NCI-H82 (cell line): ENCODE measurements around the gene TXNL4A.
A peak's percentile ranks its signal among the peaks of the same experiment; 100 is the strongest.

Experiments used
- DNase-seq: peaks from one replicate; lab custom pipeline; 2025; lab: John Stamatoyannopoulos, UW

The TXNL4A gene

GRCh38 chr18:79935098-79935480, 53.3 kb downstream of the TXNL4A start:
- DNase-seq = no peak

GRCh38 chr18:79934311-79935097, 53.9 kb downstream of the TXNL4A start:
- no peak for DNase-seq

- DNase-seq = no peak
These were observed 54.6 kb downstream of the TXNL4A start for GRCh38 chr18:79933765-79934164.

GRCh38 chr18:79932907-79933306, 55.5 kb downstream of the TXNL4A start:
- no peak for DNase-seq

GRCh38 chr18:79931475-79931874, 56.9 kb downstream of the TXNL4A start:
- no peak for DNase-seq

- no peak for DNase-seq
These were observed 58.2 kb downstream of the TXNL4A start for GRCh38 chr18:79930020-79930642.

GRCh38 chr18:79928563-79928960, 59.8 kb downstream of the TXNL4A start:
- DNase-seq = no peak

- peak; percentile 86 for DNase-seq
These were observed 60.5 kb downstream of the TXNL4A start for GRCh38 chr18:79927607-79928562.

- peak; percentile 91 for DNase-seq
These were observed 61.4 kb downstream of the TXNL4A start for GRCh38 chr18:79926715-79927606.

- DNase-seq = no peak
These were observed 62.1 kb downstream of the TXNL4A start for GRCh38 chr18:79926306-79926705.

GRCh38 chr18:79924814-79925731, 63.3 kb downstream of the TXNL4A start:
- peak; percentile 59 for DNase-seq

GRCh38 chr18:79923896-79924585, 64.3 kb downstream of the TXNL4A start:
- DNase-seq = no peak

GRCh38 chr18:79922971-79923411, 65.4 kb downstream of the TXNL4A start:
- no peak for DNase-seq

- no peak for DNase-seq
These were observed 66.1 kb downstream of the TXNL4A start for GRCh38 chr18:79921984-79922965.
